ENCODE data around the gene UPF1.
"Not testable (repeated sequence)": the region's sequence is repeated elsewhere in the genome, so short reads cannot be mapped to it uniquely, and the experiment has no call there.

Gene UPF1

GRCh38 chr19:18814063-18814462 is 17.7 kb upstream of the UPF1 start:
- no peak overlapping the region for H3K4me3 Mint-ChIP-seq
- H3K4me1 Mint-ChIP-seq: peaks cover 9% of the 10 kb centered on the region
- no peaks in the 10 kb centered on the region for H3K36me3 Mint-ChIP-seq (ENCODE audit: low read depth)
- DNase-seq: peak; percentile 27
- H3K9me3 Mint-ChIP-seq: no peaks in the 10 kb centered on the region
- no peak for TF ChIP-seq CTCF (IDR thresholded peaks at IDR 0.05)
- peaks cover 41% of the 10 kb centered on the region for H3K27me3 Mint-ChIP-seq (ENCODE audit: low read depth, poor library complexity)
- no peak overlapping the region for H3K27ac Mint-ChIP-seq

- Mint-ChIP-seq H3K4me1 (peaks cover 9% of the 10 kb centered on the region), H3K27ac (no peak overlapping the region), H3K27me3 (ENCODE audit: low read depth, poor library complexity) (peaks cover 30% of the 10 kb centered on the region), H3K9me3 (no peaks in the 10 kb centered on the region), H3K4me3 (no peak overlapping the region), H3K36me3 (ENCODE audit: low read depth) (no peaks in the 10 kb centered on the region)
- no peak for DNase-seq
- no peak for TF ChIP-seq CTCF (IDR thresholded peaks at IDR 0.05)
These were observed 16.1 kb upstream of the UPF1 start for GRCh38 chr19:18815673-18816072.

GRCh38 chr19:18816645-18817044 is 15.1 kb upstream of the UPF1 start:
- H3K4me3 Mint-ChIP-seq; H3K4me1 Mint-ChIP-seq; H3K9me3 Mint-ChIP-seq; DNase-seq; H3K36me3 Mint-ChIP-seq (ENCODE audit: low read depth); H3K27ac Mint-ChIP-seq: not testable (repeated sequence)
- H3K27me3 Mint-ChIP-seq (ENCODE audit: low read depth, poor library complexity): peaks cover 27% of the 10 kb centered on the region

DNA sequence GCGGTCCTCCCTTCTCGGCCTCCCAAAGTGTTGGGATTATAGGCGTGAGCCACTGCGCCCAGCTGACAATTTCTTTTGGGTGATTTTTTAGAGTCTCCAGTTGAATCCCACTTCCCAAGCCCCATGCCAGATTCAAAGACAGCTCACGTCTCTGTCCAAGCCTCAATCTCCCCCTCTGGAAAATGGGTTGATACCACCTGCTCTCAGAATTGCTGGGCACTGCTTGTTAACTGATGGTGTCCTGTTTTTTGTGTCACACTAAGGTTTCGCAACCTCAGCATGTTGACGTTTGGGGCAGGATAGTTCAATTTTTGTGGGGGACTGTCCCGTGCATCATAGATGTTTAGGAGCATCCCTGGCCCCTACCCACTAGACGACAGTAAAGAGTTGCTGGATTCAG is 14.2 kb upstream of the UPF1 start:
- no peak for TF ChIP-seq CTCF (IDR thresholded peaks at IDR 0.05)
- no peak for DNase-seq
- H3K27me3 Mint-ChIP-seq (ENCODE audit: low read depth, poor library complexity): peaks cover 19% of the 10 kb centered on the region
- peaks cover 9% of the 10 kb centered on the region for H3K4me1 Mint-ChIP-seq
- H3K27ac Mint-ChIP-seq: no peak overlapping the region
- no peak overlapping the region for H3K4me3 Mint-ChIP-seq
- no peaks in the 10 kb centered on the region for H3K36me3 Mint-ChIP-seq (ENCODE audit: low read depth)
- no peaks in the 10 kb centered on the region for H3K9me3 Mint-ChIP-seq

DNA sequence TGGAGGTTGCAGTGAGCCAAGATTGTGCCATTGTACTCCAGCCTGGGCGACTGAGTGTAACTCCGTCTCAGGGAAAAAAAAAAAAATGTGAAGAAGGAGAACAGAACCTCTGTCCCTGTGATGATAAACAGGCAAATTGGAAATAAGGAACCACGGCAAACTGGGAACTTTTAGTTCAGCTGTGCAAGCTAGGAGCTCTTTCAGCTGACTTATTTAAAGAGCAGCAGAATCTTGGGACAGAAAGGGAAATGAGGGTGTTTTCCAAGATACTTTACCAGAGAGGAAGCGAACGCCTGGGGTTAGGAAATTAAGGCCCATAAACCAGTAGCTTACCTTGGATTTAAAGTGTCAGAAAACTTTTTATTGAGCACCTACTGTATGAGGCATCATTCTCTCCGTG is 3.0 kb upstream of the UPF1 start:
- Mint-ChIP-seq H3K27ac (no peak overlapping the region), H3K4me1 (peaks cover 13% of the 10 kb centered on the region), H3K36me3 (ENCODE audit: low read depth) (peaks cover 4% of the 10 kb centered on the region), H3K4me3 (no peak overlapping the region), H3K9me3 (peaks cover 26% of the 10 kb centered on the region), H3K27me3 (ENCODE audit: low read depth, poor library complexity) (peaks cover 54% of the 10 kb centered on the region)
- no peak for DNase-seq
- TF ChIP-seq CTCF (IDR thresholded peaks at IDR 0.05): no peak

DNA sequence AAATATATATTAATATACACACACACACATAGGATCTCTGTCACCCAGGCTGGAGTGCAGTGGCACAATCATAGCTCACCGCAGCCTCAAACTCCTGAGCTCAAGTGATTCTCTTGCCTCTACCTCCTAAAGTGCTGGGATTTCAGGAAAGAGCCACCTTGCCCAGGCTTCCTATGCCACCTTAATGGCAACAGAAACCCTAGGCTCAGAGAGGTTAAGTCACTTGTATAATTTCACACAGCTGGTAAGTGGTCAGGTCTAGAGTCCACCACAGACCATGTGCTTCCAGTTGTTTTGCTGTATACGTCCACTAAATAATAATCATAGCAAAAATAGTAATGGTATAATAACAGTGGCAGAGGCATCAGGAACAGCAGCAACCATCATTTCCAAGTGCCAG is 1.3 kb upstream of the UPF1 start:
- H3K9me3 Mint-ChIP-seq: peaks cover 21% of the 10 kb centered on the region
- DNase-seq: no peak
- no peak for TF ChIP-seq CTCF (IDR thresholded peaks at IDR 0.05)
- H3K4me3 Mint-ChIP-seq: peak overlapping the region; percentile 36
- peaks cover 47% of the 10 kb centered on the region for H3K27me3 Mint-ChIP-seq (ENCODE audit: low read depth, poor library complexity)
- no peak overlapping the region for H3K27ac Mint-ChIP-seq
- peaks cover 27% of the 10 kb centered on the region for H3K4me1 Mint-ChIP-seq
- peaks cover 13% of the 10 kb centered on the region for H3K36me3 Mint-ChIP-seq (ENCODE audit: low read depth)

All from nephron progenitor cell (in vitro differentiated cells).